Peyer's patch (tissue), 4 donors: ENCODE results near the gene CYP26A1. TPM values are rescaled to one million over a fixed set of nuclear protein-coding genes. Genes with fewer than 3 reads are reported as not detected.

Source experiments
- DNase-seq, 3 donors: peaks; one replicate each; pipeline ENCODE4 v3.0.0-alpha.2; 2017 to 2019
- H3K27ac ChIP-seq, 4 donors: fragments of 200-600 bp; sonication (generic); one replicate each; pipeline ENCODE4 v1.5.1; 2016 to 2019
- H3K27me3 ChIP-seq, 2 donors: fragments of 200-600 bp; sonication (generic); one replicate each; pipeline ENCODE4 v1.5.1; 2019
- H3K36me3 ChIP-seq, 3 donors: fragments of 200-600 bp; sonication (generic); one replicate each; pipeline ENCODE4 v1.5.1; 2016 to 2019
- H3K4me1 ChIP-seq, 4 donors: fragments of 200-600 bp; sonication (generic); one replicate each; pipeline ENCODE4 v1.5.1; 2016 to 2019
- H3K4me3 ChIP-seq, 4 donors: fragments of 200-600 bp; sonication (generic); 1 replicate in 3 of 4; 2 replicates in 1 of 4; pipeline ENCODE4 v1.5.1; 2016 to 2019; ENCODE audit warnings: mild to moderate bottlenecking in 1 of 4
- H3K9me3 ChIP-seq, 4 donors: fragments of 200-600 bp; sonication (generic); one replicate each; pipeline ENCODE4 v1.5.1; 2016 to 2019; ENCODE audit warnings: mild to moderate bottlenecking in 1 of 4
- POLR2A ChIP-seq, 2 donors: fragments of 450-650 bp; IDR thresholded peaks; one replicate each; pipeline ENCODE4 v1.5.1; 2017; ENCODE audit warnings: antibody characterized with exemption in 2 of 2, mild to moderate bottlenecking in 2 of 2, moderate library complexity in 2 of 2
- total RNA-seq, 4 donors: library from RNA; depleted of rRNA; stranded (reverse); fragments of >200 nt; gene quantifications; one replicate each; pipeline ENCODE4 v1.1.0, GENCODE V29; 2016
- TF ChIP-seq, protein P1 (sequence below), 6 experiments: fragments of 450-650 bp in 4 of 6; fragments of 200-600 bp in 2 of 6; sonication (generic) in 1 of 6; IDR thresholded peaks; one replicate each; pipeline ENCODE4 v1.5.1; 2017 to 2019; ENCODE audit warnings: antibody characterized with exemption in 6 of 6, mild to moderate bottlenecking in 3 of 6, moderate library complexity in 1 of 6

Gene CYP26A1
- total RNA-seq, 4 donors from 2014 or later = not detected

DNA sequence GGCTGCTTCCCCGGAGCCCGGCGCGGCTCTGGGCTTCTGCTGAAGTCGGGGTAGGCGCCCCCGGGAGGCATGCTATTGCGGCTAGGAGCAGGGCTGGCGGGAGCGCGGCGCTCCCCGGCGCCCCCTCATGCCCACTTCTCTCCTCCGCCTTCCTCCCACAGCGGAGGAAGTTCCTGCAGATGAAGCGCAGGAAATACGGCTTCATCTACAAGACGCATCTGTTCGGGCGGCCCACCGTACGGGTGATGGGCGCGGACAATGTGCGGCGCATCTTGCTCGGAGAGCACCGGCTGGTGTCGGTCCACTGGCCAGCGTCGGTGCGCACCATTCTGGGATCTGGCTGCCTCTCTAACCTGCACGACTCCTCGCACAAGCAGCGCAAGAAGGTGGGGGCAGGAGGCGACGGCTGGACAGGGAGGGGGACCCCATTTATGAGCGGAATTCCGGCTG is 479 bp downstream of the CYP26A1 start:
- Histone ChIP-seq H3K4me3 (peak overlapping the region in 3 of 4 donors; percentile 31 to 46 (median 39)), H3K4me1 (peaks cover 0 to 36% (median 16%) of the 10 kb centered on the region in 4 donors), H3K9me3 (no peaks in the 10 kb centered on the region), H3K36me3 (no peaks in the 10 kb centered on the region), H3K27ac (no peak overlapping the region), H3K27me3 (peaks cover 0 to 31% of the 10 kb centered on the region in 2 donors)
- DNase-seq = no peak
- TF ChIP-seq, protein P1, sequence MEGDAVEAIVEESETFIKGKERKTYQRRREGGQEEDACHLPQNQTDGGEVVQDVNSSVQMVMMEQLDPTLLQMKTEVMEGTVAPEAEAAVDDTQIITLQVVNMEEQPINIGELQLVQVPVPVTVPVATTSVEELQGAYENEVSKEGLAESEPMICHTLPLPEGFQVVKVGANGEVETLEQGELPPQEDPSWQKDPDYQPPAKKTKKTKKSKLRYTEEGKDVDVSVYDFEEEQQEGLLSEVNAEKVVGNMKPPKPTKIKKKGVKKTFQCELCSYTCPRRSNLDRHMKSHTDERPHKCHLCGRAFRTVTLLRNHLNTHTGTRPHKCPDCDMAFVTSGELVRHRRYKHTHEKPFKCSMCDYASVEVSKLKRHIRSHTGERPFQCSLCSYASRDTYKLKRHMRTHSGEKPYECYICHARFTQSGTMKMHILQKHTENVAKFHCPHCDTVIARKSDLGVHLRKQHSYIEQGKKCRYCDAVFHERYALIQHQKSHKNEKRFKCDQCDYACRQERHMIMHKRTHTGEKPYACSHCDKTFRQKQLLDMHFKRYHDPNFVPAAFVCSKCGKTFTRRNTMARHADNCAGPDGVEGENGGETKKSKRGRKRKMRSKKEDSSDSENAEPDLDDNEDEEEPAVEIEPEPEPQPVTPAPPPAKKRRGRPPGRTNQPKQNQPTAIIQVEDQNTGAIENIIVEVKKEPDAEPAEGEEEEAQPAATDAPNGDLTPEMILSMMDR (IDR thresholded peaks at IDR 0.05) = no peak
- TF ChIP-seq POLR2A (IDR thresholded peaks at IDR 0.05) = no peak

DNA sequence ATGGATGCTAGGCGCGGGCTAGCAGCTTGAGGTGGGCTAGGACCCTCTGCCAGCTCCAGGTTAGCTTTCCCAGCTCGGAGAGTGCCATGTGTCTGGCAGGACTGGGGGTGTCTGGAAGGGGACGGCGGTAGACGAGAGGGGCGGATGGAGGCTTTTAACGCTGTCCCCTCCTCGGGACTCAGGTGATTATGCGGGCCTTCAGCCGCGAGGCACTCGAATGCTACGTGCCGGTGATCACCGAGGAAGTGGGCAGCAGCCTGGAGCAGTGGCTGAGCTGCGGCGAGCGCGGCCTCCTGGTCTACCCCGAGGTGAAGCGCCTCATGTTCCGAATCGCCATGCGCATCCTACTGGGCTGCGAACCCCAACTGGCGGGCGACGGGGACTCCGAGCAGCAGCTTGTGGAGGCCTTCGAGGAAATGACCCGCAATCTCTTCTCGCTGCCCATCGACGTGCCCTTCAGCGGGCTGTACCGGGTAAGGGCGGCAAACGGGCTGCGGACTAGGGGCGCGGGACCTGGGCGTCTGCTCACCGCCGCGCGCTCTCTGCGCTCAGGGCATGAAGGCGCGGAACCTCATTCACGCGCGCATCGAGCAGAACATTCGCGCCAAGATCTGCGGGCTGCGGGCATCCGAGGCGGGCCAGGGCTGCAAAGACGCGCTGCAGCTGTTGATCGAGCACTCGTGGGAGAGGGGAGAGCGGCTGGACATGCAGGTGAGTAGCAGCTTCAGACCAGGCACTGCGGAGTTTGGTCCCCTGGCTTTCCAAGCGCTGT is 1.1 kb downstream of the CYP26A1 start:
- DNase-seq = no peak
- TF ChIP-seq POLR2A (IDR thresholded peaks at IDR 0.05) = no peak
- TF ChIP-seq, protein P1 (IDR thresholded peaks at IDR 0.05) = no peak
- H3K4me1 ChIP-seq = peaks cover 0 to 36% (median 16%) of the 10 kb centered on the region in 4 donors
- H3K27ac ChIP-seq = no peak overlapping the region
- peak overlapping the region in 1 of 4 donors; percentile 46 for H3K4me3 ChIP-seq
- peaks cover 0 to 31% of the 10 kb centered on the region in 2 donors for H3K27me3 ChIP-seq
- H3K36me3 ChIP-seq = no peaks in the 10 kb centered on the region
- no peaks in the 10 kb centered on the region for H3K9me3 ChIP-seq

DNA sequence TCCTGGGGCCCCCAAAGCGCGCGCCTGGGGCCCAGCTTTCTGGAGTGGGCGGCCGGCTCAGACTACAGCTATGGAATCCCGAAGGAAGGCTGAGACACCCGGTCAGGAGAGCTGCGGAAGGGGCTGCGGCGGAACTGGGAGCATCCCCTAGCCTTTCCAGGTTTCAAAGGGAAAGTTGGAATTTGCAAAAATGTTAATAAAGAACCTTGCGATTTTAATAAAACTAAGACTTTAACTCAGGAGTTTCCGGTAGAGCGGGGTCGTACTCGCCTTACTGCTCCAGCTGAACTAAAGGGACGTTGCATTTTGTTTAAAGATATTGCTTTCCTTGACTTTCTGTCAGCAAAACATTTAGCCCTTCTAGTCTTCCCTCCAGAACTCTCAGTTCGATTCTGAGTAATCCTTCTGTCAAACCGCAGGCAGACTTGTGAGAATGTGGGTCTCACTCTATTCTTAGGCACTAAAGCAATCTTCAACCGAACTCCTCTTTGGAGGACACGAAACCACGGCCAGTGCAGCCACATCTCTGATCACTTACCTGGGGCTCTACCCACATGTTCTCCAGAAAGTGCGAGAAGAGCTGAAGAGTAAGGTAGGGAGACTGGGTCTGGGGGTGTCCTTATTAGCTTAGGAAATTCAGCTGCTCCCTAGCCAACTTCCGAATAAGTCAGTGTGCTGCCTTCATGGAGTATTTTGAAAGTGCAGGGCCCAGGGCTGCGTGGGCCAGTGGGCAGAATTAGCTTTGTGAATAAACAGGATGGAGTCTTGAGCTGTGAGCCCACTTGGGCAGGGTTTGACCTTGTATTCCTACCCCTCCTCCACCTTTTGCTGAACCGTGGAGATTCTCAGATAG is 1.9 kb downstream of the CYP26A1 start:
- no peak for DNase-seq
- H3K4me1 ChIP-seq = peaks cover 0 to 36% (median 16%) of the 10 kb centered on the region in 4 donors
- no peak overlapping the region for H3K4me3 ChIP-seq
- no peak overlapping the region for H3K27ac ChIP-seq
- TF ChIP-seq, protein P1 (IDR thresholded peaks at IDR 0.05) = no peak
- no peak for TF ChIP-seq POLR2A (IDR thresholded peaks at IDR 0.05)
- no peaks in the 10 kb centered on the region for H3K9me3 ChIP-seq
- H3K36me3 ChIP-seq = no peaks in the 10 kb centered on the region
- peaks cover 0 to 31% of the 10 kb centered on the region in 2 donors for H3K27me3 ChIP-seq

DNA sequence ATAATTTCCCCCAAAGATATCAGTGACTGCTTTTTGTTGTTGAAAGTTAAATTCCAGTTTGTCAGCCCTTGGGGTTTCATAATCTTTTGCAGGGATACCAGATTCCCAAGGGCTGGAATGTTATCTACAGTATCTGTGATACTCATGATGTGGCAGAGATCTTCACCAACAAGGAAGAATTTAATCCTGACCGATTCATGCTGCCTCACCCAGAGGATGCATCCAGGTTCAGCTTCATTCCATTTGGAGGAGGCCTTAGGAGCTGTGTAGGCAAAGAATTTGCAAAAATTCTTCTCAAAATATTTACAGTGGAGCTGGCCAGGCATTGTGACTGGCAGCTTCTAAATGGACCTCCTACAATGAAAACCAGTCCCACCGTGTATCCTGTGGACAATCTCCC is 3.2 kb downstream of the CYP26A1 start:
- peaks cover 0 to 31% of the 10 kb centered on the region in 2 donors for H3K27me3 ChIP-seq
- TF ChIP-seq, protein P1 (IDR thresholded peaks at IDR 0.05) = no peak
- no peak for TF ChIP-seq POLR2A (IDR thresholded peaks at IDR 0.05)
- H3K4me3 ChIP-seq = no peak overlapping the region
- no peaks in the 10 kb centered on the region for H3K36me3 ChIP-seq
- DNase-seq = no peak
- H3K27ac ChIP-seq = no peak overlapping the region
- H3K4me1 ChIP-seq = peaks cover 0 to 32% (median 14%) of the 10 kb centered on the region in 4 donors
- no peaks in the 10 kb centered on the region for H3K9me3 ChIP-seq

DNA sequence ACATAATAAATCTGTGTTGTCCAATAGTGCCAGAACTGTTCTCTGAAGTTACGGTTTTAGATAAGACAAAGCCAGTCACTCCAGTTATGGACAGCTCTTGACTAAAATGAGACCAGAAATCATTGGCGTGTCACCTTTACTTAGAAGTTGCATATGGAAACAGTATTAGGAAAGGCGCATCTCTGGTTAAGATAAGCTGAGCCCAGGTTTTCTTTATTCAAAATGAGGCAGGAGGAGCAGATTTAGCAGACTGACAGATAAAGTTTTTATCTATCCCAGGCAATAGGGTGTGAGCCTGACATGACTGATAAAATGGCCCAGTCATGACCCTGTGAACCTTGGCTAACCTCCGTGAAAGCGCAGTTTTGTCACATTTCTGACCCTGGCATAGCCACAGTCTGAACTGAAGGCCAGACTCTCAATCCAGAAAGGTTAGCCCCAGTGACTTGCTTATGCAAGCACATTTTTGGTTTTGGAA is 4.2 kb downstream of the CYP26A1 start:
- DNase-seq = no peak
- Histone ChIP-seq H3K4me3 (no peak overlapping the region), H3K9me3 (no peaks in the 10 kb centered on the region), H3K27me3 (peaks cover 0 to 26% of the 10 kb centered on the region in 2 donors), H3K27ac (no peak overlapping the region), H3K36me3 (no peaks in the 10 kb centered on the region), H3K4me1 (peaks cover 0 to 23% (median 12%) of the 10 kb centered on the region in 4 donors)
- TF ChIP-seq POLR2A (IDR thresholded peaks at IDR 0.05) = no peak
- TF ChIP-seq, protein P1 (IDR thresholded peaks at IDR 0.05) = no peak
